CMK (cell line): ENCODE data around the gene SCAMP5.
A peak's percentile ranks its signal among the peaks of the same experiment; 100 is the strongest.

Experiments
- DNase-seq: peaks from one replicate; pipeline ENCODE4 v3.0.0-alpha.2; 2010; ENCODE audit warnings: low read depth

The SCAMP5 gene

GRCh38 chr15:74977599-74977998 lies 17.8 kb upstream of the SCAMP5 start:
- DNase-seq, result no peak

GRCh38 chr15:74978077-74978476 lies 17.3 kb upstream of the SCAMP5 start:
- DNase-seq, result no peak

GRCh38 chr15:74978503-74978902 lies 16.9 kb upstream of the SCAMP5 start:
- no peak for DNase-seq

GRCh38 chr15:74982183-74982582 lies 13.2 kb upstream of the SCAMP5 start:
- no peak for DNase-seq

GRCh38 chr15:74983725-74984231 lies 11.6 kb upstream of the SCAMP5 start:
- DNase-seq, result no peak

- DNase-seq, result peak; percentile 26
These were observed 7.2 kb upstream of the SCAMP5 start for GRCh38 chr15:74988007-74988800.

GRCh38 chr15:74989527-74989926 lies 5.8 kb upstream of the SCAMP5 start:
- no peak for DNase-seq

- no peak for DNase-seq
These were observed 2.7 kb upstream of the SCAMP5 start for GRCh38 chr15:74992619-74993018.

- DNase-seq, result no peak
These were observed 1.1 kb upstream of the SCAMP5 start for GRCh38 chr15:74994236-74994635.

GRCh38 chr15:74994685-74995084 lies 678 bp upstream of the SCAMP5 start:
- DNase-seq, result no peak

- no peak for DNase-seq
These were observed 709 bp downstream of the SCAMP5 start for GRCh38 chr15:74995779-74996765.

GRCh38 chr15:74997141-74997540 lies 1.8 kb downstream of the SCAMP5 start:
- DNase-seq, result no peak

GRCh38 chr15:74997543-74997942 lies 2.2 kb downstream of the SCAMP5 start:
- DNase-seq, result no peak

GRCh38 chr15:75001310-75001709 lies 5.9 kb downstream of the SCAMP5 start:
- no peak for DNase-seq

- DNase-seq, result no peak
These were observed 7.0 kb downstream of the SCAMP5 start for GRCh38 chr15:75002398-75002797.

- no peak for DNase-seq
These were observed 11.9 kb downstream of the SCAMP5 start for GRCh38 chr15:75007216-75007615.

- DNase-seq, result no peak
These were observed 12.9 kb downstream of the SCAMP5 start for GRCh38 chr15:75008221-75008625.

GRCh38 chr15:75008629-75009326 lies 13.4 kb downstream of the SCAMP5 start:
- DNase-seq, result no peak

- DNase-seq, result no peak
These were observed 21.1 kb downstream of the SCAMP5 start for GRCh38 chr15:75016431-75016830.

- DNase-seq, result no peak
These were observed 24.6 kb downstream of the SCAMP5 start for GRCh38 chr15:75019916-75020315.

- no peak for DNase-seq
These were observed 26.0 kb downstream of the SCAMP5 start for GRCh38 chr15:75021341-75021740.

GRCh38 chr15:75022783-75023180 lies 27.4 kb downstream of the SCAMP5 start:
- no peak for DNase-seq
